GM13977 (cell line): ENCODE results near the gene KANK3.

Source experiments
- DNase-seq: peaks from one replicate; pipeline ENCODE4 v3.0.0; 2012; ENCODE audit warnings: low spot score
- CTCF ChIP-seq: IDR thresholded peaks from 2 replicates; pipeline ENCODE4 v1.5.1; 2012; ENCODE audit warnings: mild to moderate bottlenecking, control low read depth; ENCODE audit not compliant: insufficient read depth; ENCODE audit errors: extremely low read depth, missing control alignments
- in situ Hi-C: fragments of 300-500 bp; cut with MboI; formaldehyde crosslinking; loops from one replicate; pipeline ENCODE4 v1.12.0; 2022; ENCODE audit warnings: low sequenced_read_pairs, low pct_unique_long_range_greater_than_20kb, mixed read lengths, inconsistent platforms; ENCODE audit not compliant: unreplicated experiment

The KANK3 gene

GRCh38 chr19:8342684-8343482 is at the start of gene KANK3:
Gene KANK3, minus strand, starts transcription at chr19:8343262. Its CDS starts 5,434 bp downstream, at chr19:8337828.
- peak; percentile 98 for DNase-seq
- in situ Hi-C loops, result no loop called here
- no peak for TF ChIP-seq CTCF

GRCh38 chr19:8392017-8392591 is 49.0 kb upstream of the KANK3 start:
- DNase-seq, result no peak
- no peak for TF ChIP-seq CTCF
- in situ Hi-C loops, result no loop called here

GRCh38 chr19:8391198-8392016 is 48.3 kb upstream of the KANK3 start:
- DNase-seq, result no peak
- TF ChIP-seq CTCF, result no peak
- in situ Hi-C loops, result no loop called here

- TF ChIP-seq CTCF, result no peak
- in situ Hi-C loops, result no loop called here
- peak; percentile 96 for DNase-seq
Observed at GRCh38 chr19:8390617-8390981, 47.5 kb upstream of the KANK3 start.

GRCh38 chr19:8389891-8390616 is 47.0 kb upstream of the KANK3 start, which contains the start of gene RAB11B:
Gene RAB11B, plus strand, starts transcription at chr19:8390360. Its CDS starts 57 bp downstream, at chr19:8390417.
- in situ Hi-C loops, result no loop called here
- DNase-seq, result peak; percentile 98
- no peak for TF ChIP-seq CTCF

- in situ Hi-C loops, result no loop called here
- DNase-seq, result no peak
- no peak for TF ChIP-seq CTCF
Observed at GRCh38 chr19:8388612-8388958, 45.5 kb upstream of the KANK3 start.
